AG04450 (cell line): ENCODE measurements around the gene ZNF827. TPM values are rescaled to one million over a fixed set of nuclear protein-coding genes. Genes with fewer than 3 reads are reported as not detected.

Experiments used
- CTCF ChIA-PET: fragments of 300-600, 350-600 bp; formaldehyde crosslinking; extraction: SDS; loops from one replicate; lab custom pipeline; 2022; ENCODE audit warnings: antibody characterized with exemption, inconsistent platforms; lab: Charles Lee
- POLR2A ChIA-PET: fragments of 350-600 bp; formaldehyde crosslinking; extraction: SDS; loops from one replicate; lab custom pipeline; 2021; ENCODE audit warnings: antibody characterized with exemption, inconsistent platforms; lab: Yijun Ruan, JAX
- DNase-seq: peaks from one replicate; pipeline ENCODE4 v3.0.0-alpha.2; 2011; ENCODE audit warnings: low read depth, low spot score
- H3K27ac ChIP-seq: one replicate; pipeline ENCODE4 v1.5.1; 2012; ENCODE audit warnings: low read depth, low read length, control low read depth
- H3K27me3 ChIP-seq: one replicate; pipeline ENCODE4 v1.6.0; 2012; ENCODE audit warnings: low read length; ENCODE audit not compliant: control insufficient read depth, insufficient read depth
- H3K4me3 ChIP-seq: 2 replicates; pipeline ENCODE4 v1.5.1; 2011; ENCODE audit warnings: mild to moderate bottlenecking, low read depth, low read length, control low read depth
- H3K9me3 ChIP-seq: 2 replicates; pipeline ENCODE4 v1.5.1; 2012; ENCODE audit warnings: low read length; ENCODE audit not compliant: control insufficient read depth, insufficient read depth
- CTCF ChIP-seq: IDR thresholded peaks from 2 replicates; pipeline ENCODE4 v1.5.1; 2011; ENCODE audit warnings: low read depth, low read length, control low read depth, inconsistent platforms
- polyA plus RNA-seq: library from polyadenylated mRNA; depleted of rRNA; stranded (reverse); fragments of >200 nt; gene quantifications from 2 replicates; pipeline ENCODE4 v1.2.3, GENCODE V29; 2011

Gene ZNF827
- polyA plus RNA-seq, 1 experiment, result 9.8 TPM

GRCh38 chr4:145876531-145877180 is 62.0 kb downstream of the ZNF827 start:
- POLR2A ChIA-PET, result no interaction called here
- H3K9me3 ChIP-seq, result no peaks in the 10 kb centered on the region
- CTCF ChIA-PET, result no interaction called here
- no peaks in the 10 kb centered on the region for H3K27me3 ChIP-seq
- no peak for TF ChIP-seq CTCF
- no peak overlapping the region for H3K4me3 ChIP-seq
- DNase-seq, result no peak
- no peak overlapping the region for H3K27ac ChIP-seq

- no peak overlapping the region for H3K27ac ChIP-seq
- TF ChIP-seq CTCF, result no peak
- H3K27me3 ChIP-seq, result no peaks in the 10 kb centered on the region
- H3K9me3 ChIP-seq, result no peaks in the 10 kb centered on the region
- no peak for DNase-seq
- ChIA-PET POLR2A (no interaction called here), CTCF (interaction anchor here (1.0 kb wide), 1 partner anchor 14 kb away, joined by 3 read pairs; no protein-coding TSS in a partner anchor)
- H3K4me3 ChIP-seq, result no peak overlapping the region
These were observed 64.7 kb downstream of the ZNF827 start for GRCh38 chr4:145873901-145874300.

GRCh38 chr4:145871209-145871608 is 67.4 kb downstream of the ZNF827 start:
- POLR2A ChIA-PET, result interaction anchor here (0.6 kb wide), 1 partner anchor 66 kb away, joined by 3 read pairs; no protein-coding TSS in a partner anchor
- no peaks in the 10 kb centered on the region for H3K27me3 ChIP-seq
- H3K4me3 ChIP-seq, result no peak overlapping the region
- no peak overlapping the region for H3K27ac ChIP-seq
- CTCF ChIA-PET, result no interaction called here
- TF ChIP-seq CTCF, result no peak
- H3K9me3 ChIP-seq, result no peaks in the 10 kb centered on the region
- no peak for DNase-seq

GRCh38 chr4:145870155-145871020 is 68.2 kb downstream of the ZNF827 start:
- no peak for TF ChIP-seq CTCF
- H3K4me3 ChIP-seq, result no peak overlapping the region
- H3K27ac ChIP-seq, result no peak overlapping the region
- H3K27me3 ChIP-seq, result no peaks in the 10 kb centered on the region
- ChIA-PET POLR2A (no interaction called here), CTCF (interaction anchor here (2.0 to 2.2 kb wide), 2 partner anchors 8 to 13 kb away, joined by 6 to 11 read pairs; no protein-coding TSS in a partner anchor)
- no peaks in the 10 kb centered on the region for H3K9me3 ChIP-seq
- DNase-seq, result no peak
